PC-9 (cell line): ENCODE results near the gene CCNF. TPM values are rescaled to one million over a fixed set of nuclear protein-coding genes. Genes with fewer than 3 reads are reported as not detected.

Source experiments
- BruUV-seq: library from RNA; stranded (reverse); fragments of 400-500 nt; replicated peaks from 2 replicates; lab custom pipeline; 2021; lab: Mats Ljungman, UMichigan
- CTCF ChIA-PET: fragments of 300-600 bp; sonication (Branson Sonifier 250); formaldehyde crosslinking; loops from one replicate; lab custom pipeline; 2022; ENCODE audit warnings: antibody characterized with exemption; lab: Charles Lee
- POLR2A ChIA-PET: fragments of 300-600 bp; sonication (Branson Sonifier 250); formaldehyde crosslinking; loops from one replicate; lab custom pipeline; 2022; ENCODE audit warnings: antibody characterized with exemption; ENCODE audit not compliant: unreplicated experiment; lab: Charles Lee
- DNase-seq, 2 experiments: peaks; one replicate each; pipeline versions ENCODE4 v3.0.0 to v3.0.0-alpha.2; 2015 to 2022; ENCODE audit warnings: mixed read lengths in 1 of 2
- H2AFZ ChIP-seq: fragments of 200-600 bp; sonication (generic); 2 replicates; pipeline ENCODE4 v1.8.1; 2017; ENCODE audit warnings: antibody characterized with exemption
- H3F3A ChIP-seq: fragments of 200-600 bp; sonication (generic); 2 replicates; pipeline ENCODE4 v1.8.1; 2017; ENCODE audit warnings: antibody characterized with exemption, mild to moderate bottlenecking, low read depth; ENCODE audit not compliant: insufficient read depth
- H3K27ac ChIP-seq: fragments of 200-600 bp; sonication (generic); 2 replicates; pipeline ENCODE4 v1.6.1; 2016; ENCODE audit warnings: mixed run types
- H3K27me3 ChIP-seq: fragments of 200-600 bp; sonication (generic); 2 replicates; pipeline ENCODE4 v1.6.1; 2016; ENCODE audit warnings: low read depth, mixed run types; ENCODE audit not compliant: insufficient read depth
- H3K36me3 ChIP-seq: fragments of 200-600 bp; sonication (generic); 2 replicates; pipeline ENCODE4 v1.6.1; 2016; ENCODE audit warnings: low read depth, mixed run types
- H3K4me1 ChIP-seq: fragments of 200-600 bp; sonication (generic); replicated peaks from 2 replicates; pipeline ENCODE4 v1.6.1; 2016; ENCODE audit warnings: mixed run types; ENCODE audit not compliant: insufficient read depth
- H3K4me2 ChIP-seq: fragments of 200-600 bp; sonication (generic); 2 replicates; pipeline ENCODE4 v1.6.1; 2017; ENCODE audit warnings: mixed run types
- H3K4me3 ChIP-seq: fragments of 200-600 bp; sonication (generic); 2 replicates; pipeline ENCODE4 v1.6.1; 2016; ENCODE audit warnings: mixed run types
- H3K79me2 ChIP-seq: fragments of 200-600 bp; sonication (generic); 2 replicates; pipeline ENCODE4 v1.6.1; 2017; ENCODE audit warnings: low read depth, mixed run types
- H3K9me2 ChIP-seq: fragments of 200-600 bp; sonication (generic); 2 replicates; pipeline ENCODE4 v1.8.1; 2017; ENCODE audit warnings: mild to moderate bottlenecking; ENCODE audit not compliant: insufficient read depth
- H3K9me3 ChIP-seq: fragments of 200-600 bp; sonication (generic); 2 replicates; pipeline ENCODE4 v1.8.1; 2016; ENCODE audit warnings: low read depth; ENCODE audit not compliant: insufficient read depth
- H4K20me1 ChIP-seq: fragments of 200-600 bp; sonication (generic); 2 replicates; pipeline ENCODE4 v1.8.1; 2017; ENCODE audit not compliant: insufficient read depth
- EZH2 ChIP-seq: fragments of 200-600 bp; sonication (generic); IDR thresholded peaks from 2 replicates; pipeline ENCODE4 v1.8.0; 2017; ENCODE audit warnings: antibody characterized with exemption, low read depth
- intact Hi-C: fragments of 100-400 bp; cut with micrococcal nuclease; formaldehyde crosslinking; loops from one replicate; pipeline ENCODE4 v1.10.0; 2022; ENCODE audit not compliant: unreplicated experiment
- total RNA-seq: library from RNA; stranded (reverse); gene quantifications from 2 replicates; pipeline ENCODE4 v1.2.3, GENCODE V29; 2021
- TF ChIP-seq, protein P1 (sequence below): fragments of 200-600 bp; sonication (generic); conservative IDR thresholded peaks from 2 replicates; pipeline ENCODE4 v1.6.1; 2017; ENCODE audit warnings: mixed run types, antibody characterized with exemption, mild to moderate bottlenecking, moderate library complexity

CCNF gene
- total RNA-seq, 1 experiment from 2014 or later = 69.0 TPM

DNA sequence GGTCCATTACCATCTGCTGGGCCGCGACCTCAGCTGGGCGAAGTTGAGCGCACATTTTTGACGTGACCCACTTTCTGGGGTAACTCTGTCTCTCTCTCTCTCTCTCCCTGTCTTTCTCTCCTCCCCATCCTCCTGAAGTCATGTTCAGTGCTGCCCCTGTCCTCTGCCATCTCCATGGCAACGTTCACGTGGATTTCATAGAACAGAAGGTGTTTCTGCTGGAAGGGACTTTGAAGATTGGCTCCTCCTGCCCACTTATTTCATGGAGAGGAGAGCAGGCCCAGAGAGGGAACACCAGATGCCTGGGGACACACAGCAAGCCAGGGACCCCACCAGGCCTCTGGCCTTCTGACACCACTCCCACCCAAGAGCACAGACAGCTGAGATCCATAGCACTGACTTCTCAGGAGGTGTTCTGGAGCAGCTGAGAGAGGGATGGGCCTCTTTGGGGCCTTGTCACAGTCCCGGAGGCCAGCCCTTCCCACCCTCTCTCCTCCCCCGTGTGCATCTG, 4.2 kb upstream of the CCNF start:
- POLR2A ChIA-PET = no interaction called here
- no peaks in the 10 kb centered on the region for H3K36me3 ChIP-seq
- peaks cover 14% of the 10 kb centered on the region; the same call in 1 of the 2 replicates for H3F3A ChIP-seq
- H3K9me3 ChIP-seq = no peaks in the 10 kb centered on the region
- H3K4me1 ChIP-seq = peaks cover 28% of the 10 kb centered on the region
- H3K9me2 ChIP-seq = no peaks in the 10 kb centered on the region
- H3K4me3 ChIP-seq = no peak overlapping the region
- intact Hi-C loops = loop anchor here (5.0 kb wide), 1 partner anchor 77 kb away; no protein-coding TSS in a partner anchor
- peaks cover 7% of the 10 kb centered on the region for H3K79me2 ChIP-seq
- no peaks in the 10 kb centered on the region for H4K20me1 ChIP-seq
- no peak for DNase-seq
- H3K27me3 ChIP-seq = no peaks in the 10 kb centered on the region
- CTCF ChIA-PET = no interaction called here
- no peak overlapping the region for H3K27ac ChIP-seq
- BruUV-seq = no TSS peak
- H2AFZ ChIP-seq = no peak overlapping the region
- TF ChIP-seq, protein P1, sequence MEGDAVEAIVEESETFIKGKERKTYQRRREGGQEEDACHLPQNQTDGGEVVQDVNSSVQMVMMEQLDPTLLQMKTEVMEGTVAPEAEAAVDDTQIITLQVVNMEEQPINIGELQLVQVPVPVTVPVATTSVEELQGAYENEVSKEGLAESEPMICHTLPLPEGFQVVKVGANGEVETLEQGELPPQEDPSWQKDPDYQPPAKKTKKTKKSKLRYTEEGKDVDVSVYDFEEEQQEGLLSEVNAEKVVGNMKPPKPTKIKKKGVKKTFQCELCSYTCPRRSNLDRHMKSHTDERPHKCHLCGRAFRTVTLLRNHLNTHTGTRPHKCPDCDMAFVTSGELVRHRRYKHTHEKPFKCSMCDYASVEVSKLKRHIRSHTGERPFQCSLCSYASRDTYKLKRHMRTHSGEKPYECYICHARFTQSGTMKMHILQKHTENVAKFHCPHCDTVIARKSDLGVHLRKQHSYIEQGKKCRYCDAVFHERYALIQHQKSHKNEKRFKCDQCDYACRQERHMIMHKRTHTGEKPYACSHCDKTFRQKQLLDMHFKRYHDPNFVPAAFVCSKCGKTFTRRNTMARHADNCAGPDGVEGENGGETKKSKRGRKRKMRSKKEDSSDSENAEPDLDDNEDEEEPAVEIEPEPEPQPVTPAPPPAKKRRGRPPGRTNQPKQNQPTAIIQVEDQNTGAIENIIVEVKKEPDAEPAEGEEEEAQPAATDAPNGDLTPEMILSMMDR = no peak
- no peak for TF ChIP-seq EZH2
- H3K4me2 ChIP-seq = no peak overlapping the region

DNA sequence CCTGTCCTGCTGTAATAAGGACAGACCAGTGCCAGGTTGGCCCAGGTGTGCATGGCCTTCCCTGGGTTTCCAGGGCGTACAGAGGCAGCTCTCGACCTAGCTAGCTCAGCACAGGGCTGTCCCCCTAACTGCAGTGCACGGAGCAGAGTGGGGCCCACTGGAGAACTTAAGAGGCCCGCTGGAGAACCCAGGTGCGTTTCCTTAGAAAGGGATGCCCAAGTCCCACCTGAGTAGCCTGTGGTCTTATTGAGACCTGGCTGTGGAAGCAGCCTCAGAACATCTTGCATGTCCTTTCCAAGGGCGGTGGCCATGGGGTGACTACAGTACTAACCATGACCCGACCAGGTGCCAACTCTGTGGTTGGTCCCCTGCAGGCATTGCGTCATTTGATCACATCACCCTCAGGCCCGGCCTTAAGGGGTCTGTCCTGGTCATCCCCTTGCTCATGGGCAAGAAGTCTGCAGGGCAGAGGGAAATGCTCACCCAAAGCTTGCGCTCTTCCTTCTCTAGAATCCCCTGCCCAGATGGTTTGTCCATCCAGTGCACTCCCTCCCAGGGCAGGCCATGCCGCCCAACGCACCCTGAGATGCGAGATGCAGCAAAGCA, 3.3 kb upstream of the CCNF start:
- DNase-seq = no peak
- Histone ChIP-seq H4K20me1 (no peaks in the 10 kb centered on the region; the same call in 1 of the 2 replicates), H3K9me3 (no peaks in the 10 kb centered on the region), H3K4me3 (no peak overlapping the region), H3K79me2 (peaks cover 15% of the 10 kb centered on the region), H3K4me2 (0 out of 2 replicates have a peak overlapping the region, but pooled peaks have one; percentile 14), H2AFZ (no peak overlapping the region), H3K27ac (no peak overlapping the region), H3F3A (peaks cover 20% of the 10 kb centered on the region; the same call in 1 of the 2 replicates), H3K27me3 (no peaks in the 10 kb centered on the region), H3K9me2 (no peaks in the 10 kb centered on the region), H3K4me1 (peaks cover 36% of the 10 kb centered on the region), H3K36me3 (no peaks in the 10 kb centered on the region)
- no peak for TF ChIP-seq EZH2
- TF ChIP-seq, protein P1 = no peak
- ChIA-PET POLR2A (no interaction called here), CTCF (no interaction called here)
- intact Hi-C loops = loop anchor here (5.0 kb wide), 1 partner anchor 76 kb away; no protein-coding TSS in a partner anchor
- BruUV-seq = no TSS peak

DNA sequence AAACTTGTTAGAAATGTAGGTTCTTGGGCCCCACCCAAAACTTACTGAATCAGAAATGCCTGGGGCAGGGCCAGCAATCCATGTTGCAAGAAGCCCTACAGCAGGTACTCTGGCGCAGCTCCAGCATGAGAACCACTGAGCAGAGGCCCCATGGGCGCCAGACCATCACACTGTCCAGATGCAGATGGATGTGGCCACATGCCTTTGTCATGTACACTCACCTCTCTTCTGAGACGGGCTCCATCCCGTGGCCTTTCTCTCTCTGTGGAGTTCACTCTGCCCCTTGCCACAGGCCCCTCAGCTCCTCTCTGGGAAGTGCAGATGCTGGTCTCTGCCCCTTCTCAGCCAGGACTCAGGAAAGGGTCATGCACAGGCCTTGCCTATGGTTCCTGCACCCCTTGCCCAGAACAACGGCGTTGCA, 2.3 kb upstream of the CCNF start:
- no peak for TF ChIP-seq EZH2
- TF ChIP-seq, protein P1 = no peak
- H3K79me2 ChIP-seq = peaks cover 25% of the 10 kb centered on the region
- no peaks in the 10 kb centered on the region; the same call in 1 of the 2 replicates for H4K20me1 ChIP-seq
- H2AFZ ChIP-seq = no peak overlapping the region
- H3K27me3 ChIP-seq = no peaks in the 10 kb centered on the region
- BruUV-seq = no TSS peak
- H3K27ac ChIP-seq = no peak overlapping the region
- peaks cover 40% of the 10 kb centered on the region for H3K4me1 ChIP-seq
- ChIA-PET POLR2A (interaction anchor here (0.5 to 0.7 kb wide), 3 partner anchors 57 to 221 kb away, joined by 3 to 4 read pairs (median 3); no protein-coding TSS in a partner anchor), CTCF (interaction anchor here (0.8 kb wide), 1 partner anchor 87 kb away, joined by 4 read pairs; the partner anchor contains the start of gene ABCA3)
- peaks cover 20% of the 10 kb centered on the region; the same call in 1 of the 2 replicates for H3F3A ChIP-seq
- H3K9me2 ChIP-seq = no peaks in the 10 kb centered on the region
- H3K9me3 ChIP-seq = no peaks in the 10 kb centered on the region
- 0 out of 2 replicates have a peak overlapping the region, but pooled peaks have one; percentile 33 for H3K4me2 ChIP-seq
- intact Hi-C loops = loop anchor here (5.0 kb wide), 1 partner anchor 75 kb away; no protein-coding TSS in a partner anchor
- H3K36me3 ChIP-seq = no peaks in the 10 kb centered on the region
- DNase-seq = peak; percentile 64 to 67
- no peak overlapping the region for H3K4me3 ChIP-seq
